Sigmoid colon (tissue), 4 donors: ENCODE measurements around the gene PTPRT.

Source experiments
- EP300 ChIP-seq, 4 donors: sonication (generic); formaldehyde crosslinking; IDR thresholded peaks; one replicate each; pipeline ENCODE4 v1.6.1; 2017; ENCODE audit warnings: antibody characterized with exemption in 4 of 4
- POLR2A ChIP-seq, 2 donors: fragments of 450-650 bp; IDR thresholded peaks; one replicate each; pipeline ENCODE4 v1.6.1; 2016; ENCODE audit warnings: antibody characterized with exemption in 2 of 2, mild to moderate bottlenecking in 2 of 2, moderate library complexity in 2 of 2
- TF ChIP-seq, protein P1 (sequence below), 4 experiments: fragments of 450-650 bp in 3 of 4; fragments of 200-600 bp in 1 of 4; IDR thresholded peaks; one replicate each; pipeline ENCODE4 v1.5.1; 2016 to 2019; ENCODE audit warnings: antibody characterized with exemption in 4 of 4, mild to moderate bottlenecking in 3 of 4, moderate library complexity in 2 of 4

DNA sequence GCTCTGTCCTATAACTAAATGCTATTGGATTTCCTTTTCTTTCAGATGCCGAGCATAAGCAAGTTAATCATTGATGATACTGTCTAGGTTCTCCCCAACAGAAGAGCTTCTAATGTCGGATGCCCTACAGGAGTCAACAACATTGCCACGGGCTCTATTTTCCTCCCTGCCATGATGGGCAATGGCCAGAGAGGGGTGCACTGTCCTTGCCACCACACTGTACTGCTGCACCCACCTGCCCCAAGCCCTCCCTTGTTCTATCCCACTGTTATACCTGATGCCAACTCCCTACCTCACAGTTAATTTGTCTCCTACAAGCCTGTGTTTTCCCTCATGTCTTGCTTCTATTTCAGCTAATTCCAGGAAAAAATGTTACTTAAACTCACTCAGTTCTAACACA, 797.9 kb downstream of the PTPRT start:
- TF ChIP-seq, protein P1, sequence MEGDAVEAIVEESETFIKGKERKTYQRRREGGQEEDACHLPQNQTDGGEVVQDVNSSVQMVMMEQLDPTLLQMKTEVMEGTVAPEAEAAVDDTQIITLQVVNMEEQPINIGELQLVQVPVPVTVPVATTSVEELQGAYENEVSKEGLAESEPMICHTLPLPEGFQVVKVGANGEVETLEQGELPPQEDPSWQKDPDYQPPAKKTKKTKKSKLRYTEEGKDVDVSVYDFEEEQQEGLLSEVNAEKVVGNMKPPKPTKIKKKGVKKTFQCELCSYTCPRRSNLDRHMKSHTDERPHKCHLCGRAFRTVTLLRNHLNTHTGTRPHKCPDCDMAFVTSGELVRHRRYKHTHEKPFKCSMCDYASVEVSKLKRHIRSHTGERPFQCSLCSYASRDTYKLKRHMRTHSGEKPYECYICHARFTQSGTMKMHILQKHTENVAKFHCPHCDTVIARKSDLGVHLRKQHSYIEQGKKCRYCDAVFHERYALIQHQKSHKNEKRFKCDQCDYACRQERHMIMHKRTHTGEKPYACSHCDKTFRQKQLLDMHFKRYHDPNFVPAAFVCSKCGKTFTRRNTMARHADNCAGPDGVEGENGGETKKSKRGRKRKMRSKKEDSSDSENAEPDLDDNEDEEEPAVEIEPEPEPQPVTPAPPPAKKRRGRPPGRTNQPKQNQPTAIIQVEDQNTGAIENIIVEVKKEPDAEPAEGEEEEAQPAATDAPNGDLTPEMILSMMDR (IDR thresholded peaks at IDR 0.05), result no peak
- no peak for TF ChIP-seq POLR2A (IDR thresholded peaks at IDR 0.05)
- no peak for TF ChIP-seq EP300 (IDR thresholded peaks at IDR 0.05)
